Psoas muscle (tissue), 7 donors: ENCODE data around the gene NCKAP1. TPM values are rescaled to one million over a fixed set of nuclear protein-coding genes. Genes with fewer than 3 reads are reported as not detected.

Experiments
- polyA plus RNA-seq, 3 donors: library from polyadenylated mRNA; stranded (reverse); fragments of 200-250 nt; gene quantifications; one replicate each; pipeline ENCODE4 v1.2.3, GENCODE V29; 2013
- total RNA-seq, 4 donors: library from RNA; stranded (reverse); fragmentation: NEBNext Ultra II Directional in 2 of 4; extraction: Animal tissue kit (Norgen Biotek cat#: 25700) in 2 of 4; gene quantifications; one replicate each; pipeline versions ENCODE4 v1.2.1 to v1.2.4, GENCODE V29; 2021 to 2023
- donor health status: healthy with polysubstance abuse.
- donor health status: DM: no; HTN: no; CAD: no; lungs with moderate emphysema.
- donor health status: Bipolar disorder and iron deficiency.
- donor health status: healthy.
- donor health status: DM: no; HTN: no; CAD: no.
- donor health status: DM: no; HTN: no; CAD: no.
- donor health status: DM: yes; HTN: yes; CAD: no.

NCKAP1 gene
- total and polyA plus RNA-seq, 7 donors: 94.1 to 262 (median 120) TPM

Other genes with a start within 250 kb of the NCKAP1 start
- gene FRZB, start 171.8 kb downstream of the NCKAP1 start, total RNA-seq: 10 to 100 TPM in 1 of 4 donors, 1 to 10 TPM in 3; 1.3 to 19.8 (median 3.0) TPM
- 1 to 10 TPM in 2 of 3 donors, under 1 TPM in 1; 0.57 to 3.1 (median 2.7) TPM for gene FRZB, start 171.8 kb downstream of the NCKAP1 start, polyA plus RNA-seq
- 1 to 10 TPM; 1.2 to 3.9 (median 2.3) TPM for gene DUSP19, start 40.3 kb upstream of the NCKAP1 start, total RNA-seq
- 1 to 10 TPM in 1 of 3 donors, under 1 TPM in 2; 0.65 to 3.9 (median 0.66) TPM for gene DUSP19, start 40.3 kb upstream of the NCKAP1 start, polyA plus RNA-seq
- gene NUP35, start 86.0 kb upstream of the NCKAP1 start, total RNA-seq: 1 to 10 TPM; 5.1 to 9.0 (median 6.9) TPM
- 10 to 100 TPM in 1 of 3 donors, 1 to 10 TPM in 2; 8.3 to 11.9 (median 9.0) TPM for gene NUP35, start 86.0 kb upstream of the NCKAP1 start, polyA plus RNA-seq